Fibroblast of mammary gland (primary cell): Measurements from ENCODE around the gene PRSS8.

Experiments used
- DNase-seq: peaks from one replicate; pipeline ENCODE4 v3.0.0-alpha.2; 2010; ENCODE audit warnings: low read depth
- H3K4me3 ChIP-seq: 2 replicates; pipeline ENCODE4 v1.5.1; 2011; ENCODE audit warnings: low read depth, mild to moderate bottlenecking, low read length, moderate library complexity; ENCODE audit not compliant: control insufficient read depth
- TF ChIP-seq, protein P1 (sequence below): conservative IDR thresholded peaks from 2 replicates; pipeline ENCODE4 v1.5.1; 2011; ENCODE audit warnings: low read depth, low read length, inconsistent platforms; ENCODE audit not compliant: control insufficient read depth, insufficient read depth

PRSS8 gene

DNA sequence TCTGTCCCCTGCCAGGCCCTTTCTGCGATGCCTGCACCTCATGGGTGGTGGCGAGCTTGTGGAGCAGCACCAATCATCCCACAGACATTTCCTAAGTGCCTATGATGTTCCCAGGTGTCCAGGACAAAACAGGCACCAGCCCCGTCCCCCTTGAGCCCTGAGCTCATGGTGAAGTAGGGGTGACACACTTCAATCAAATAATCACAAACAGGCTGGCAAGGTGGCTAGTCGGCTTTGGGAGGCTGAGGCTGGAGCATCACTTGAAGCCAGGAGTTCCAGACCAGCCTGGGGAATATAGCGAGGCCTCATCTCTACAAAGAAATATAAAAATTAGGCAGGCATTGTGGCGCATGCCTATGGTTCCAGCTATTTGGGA lies 748 bp upstream of the PRSS8 start:
- no peak overlapping the region for H3K4me3 ChIP-seq
- TF ChIP-seq, protein P1, sequence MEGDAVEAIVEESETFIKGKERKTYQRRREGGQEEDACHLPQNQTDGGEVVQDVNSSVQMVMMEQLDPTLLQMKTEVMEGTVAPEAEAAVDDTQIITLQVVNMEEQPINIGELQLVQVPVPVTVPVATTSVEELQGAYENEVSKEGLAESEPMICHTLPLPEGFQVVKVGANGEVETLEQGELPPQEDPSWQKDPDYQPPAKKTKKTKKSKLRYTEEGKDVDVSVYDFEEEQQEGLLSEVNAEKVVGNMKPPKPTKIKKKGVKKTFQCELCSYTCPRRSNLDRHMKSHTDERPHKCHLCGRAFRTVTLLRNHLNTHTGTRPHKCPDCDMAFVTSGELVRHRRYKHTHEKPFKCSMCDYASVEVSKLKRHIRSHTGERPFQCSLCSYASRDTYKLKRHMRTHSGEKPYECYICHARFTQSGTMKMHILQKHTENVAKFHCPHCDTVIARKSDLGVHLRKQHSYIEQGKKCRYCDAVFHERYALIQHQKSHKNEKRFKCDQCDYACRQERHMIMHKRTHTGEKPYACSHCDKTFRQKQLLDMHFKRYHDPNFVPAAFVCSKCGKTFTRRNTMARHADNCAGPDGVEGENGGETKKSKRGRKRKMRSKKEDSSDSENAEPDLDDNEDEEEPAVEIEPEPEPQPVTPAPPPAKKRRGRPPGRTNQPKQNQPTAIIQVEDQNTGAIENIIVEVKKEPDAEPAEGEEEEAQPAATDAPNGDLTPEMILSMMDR, result no peak
- DNase-seq, result no peak

DNA sequence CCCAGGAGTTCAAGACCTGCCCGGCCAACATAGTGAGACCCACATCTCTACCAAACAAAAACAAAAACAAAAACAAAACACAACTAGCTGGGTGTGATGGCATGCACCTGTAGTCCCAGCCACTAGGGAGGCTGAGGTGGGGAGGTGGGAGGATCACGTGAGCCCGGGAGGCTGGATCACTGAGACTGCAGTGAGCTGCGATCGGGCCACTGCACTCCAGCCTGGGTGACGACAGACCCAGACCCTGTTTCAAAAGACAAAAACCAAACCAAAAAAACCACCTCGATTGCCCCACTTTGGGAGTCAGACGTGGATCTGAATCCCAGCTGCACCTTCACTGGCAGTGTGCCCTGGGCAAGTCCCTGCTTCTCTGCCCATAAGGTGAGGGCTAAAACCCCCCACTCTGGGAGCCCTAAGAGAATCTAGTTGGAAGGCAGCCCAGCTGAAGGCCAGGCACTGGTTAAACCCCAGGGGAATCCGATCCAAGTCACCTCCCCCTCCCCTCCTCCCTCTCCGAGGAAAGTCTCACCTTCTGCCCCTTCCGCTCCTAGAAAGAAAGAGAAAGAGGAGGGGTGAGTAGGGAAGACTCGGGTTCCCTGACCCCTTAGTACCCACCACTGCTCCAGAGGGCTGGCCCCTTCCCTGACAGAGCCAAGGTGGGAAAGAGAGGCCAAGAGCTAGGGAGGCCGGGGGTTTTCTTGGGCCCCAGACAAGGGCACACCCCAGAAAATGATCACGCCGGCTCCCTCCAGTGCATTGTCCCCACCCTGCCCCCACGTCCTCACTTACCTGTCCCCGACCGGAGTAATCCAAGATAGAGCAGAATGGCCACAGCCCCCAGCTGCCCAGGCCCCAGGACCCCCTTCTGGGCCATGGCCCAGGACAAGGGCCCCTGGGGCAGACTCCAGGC lies 647 bp downstream of the PRSS8 start:
- no peak overlapping the region for H3K4me3 ChIP-seq
- TF ChIP-seq, protein P1, result no peak
- DNase-seq, result no peak

DNA sequence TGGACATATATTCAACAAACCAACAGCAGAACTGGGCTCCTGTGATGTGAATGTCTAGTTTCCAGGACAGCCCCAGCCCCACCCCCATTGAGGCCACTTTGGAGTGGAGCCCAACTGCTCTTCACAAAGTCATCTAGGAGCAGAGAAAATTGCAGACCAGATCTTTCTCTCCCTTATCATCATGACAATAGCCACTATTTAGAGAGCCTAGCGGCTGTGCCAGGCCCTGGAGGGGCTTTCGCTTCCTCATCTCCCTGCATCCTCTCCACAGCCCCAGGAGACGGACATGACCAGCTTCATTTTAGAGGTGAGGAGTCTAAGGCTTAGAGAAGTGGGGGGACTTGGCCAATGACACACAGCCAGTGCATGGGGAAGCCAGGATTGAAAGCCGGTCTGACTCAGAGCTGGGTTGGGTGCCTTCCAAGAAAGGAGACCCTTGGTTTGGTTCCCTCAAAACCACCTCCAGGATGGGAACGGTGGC lies 1.4 kb downstream of the PRSS8 start:
- DNase-seq, result peak; percentile 16
- H3K4me3 ChIP-seq, result no peak overlapping the region
- TF ChIP-seq, protein P1, result no peak

DNA sequence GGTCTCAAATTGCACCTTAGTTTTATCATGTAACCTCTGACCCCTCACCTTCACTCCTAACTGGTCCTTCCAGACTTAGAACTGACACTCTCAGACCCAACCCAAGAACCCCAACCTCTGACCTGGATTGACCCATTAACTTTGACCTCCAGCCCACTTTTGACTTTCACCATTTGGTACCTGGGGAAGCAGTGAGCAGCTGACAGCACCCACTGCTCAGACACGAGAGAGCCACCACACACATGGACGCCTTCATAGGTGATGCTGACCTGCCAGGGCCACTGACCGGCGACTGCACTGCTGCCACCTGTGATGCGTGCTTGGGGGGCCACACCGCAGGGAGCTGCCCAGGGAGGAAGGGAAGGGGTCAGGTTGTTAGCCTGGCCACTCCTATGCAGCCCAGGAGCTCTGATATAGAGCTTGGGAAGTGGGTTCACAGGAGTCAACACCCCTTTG lies 2.5 kb downstream of the PRSS8 start:
- no peak for DNase-seq
- TF ChIP-seq, protein P1, result no peak
- H3K4me3 ChIP-seq, result no peak overlapping the region

DNA sequence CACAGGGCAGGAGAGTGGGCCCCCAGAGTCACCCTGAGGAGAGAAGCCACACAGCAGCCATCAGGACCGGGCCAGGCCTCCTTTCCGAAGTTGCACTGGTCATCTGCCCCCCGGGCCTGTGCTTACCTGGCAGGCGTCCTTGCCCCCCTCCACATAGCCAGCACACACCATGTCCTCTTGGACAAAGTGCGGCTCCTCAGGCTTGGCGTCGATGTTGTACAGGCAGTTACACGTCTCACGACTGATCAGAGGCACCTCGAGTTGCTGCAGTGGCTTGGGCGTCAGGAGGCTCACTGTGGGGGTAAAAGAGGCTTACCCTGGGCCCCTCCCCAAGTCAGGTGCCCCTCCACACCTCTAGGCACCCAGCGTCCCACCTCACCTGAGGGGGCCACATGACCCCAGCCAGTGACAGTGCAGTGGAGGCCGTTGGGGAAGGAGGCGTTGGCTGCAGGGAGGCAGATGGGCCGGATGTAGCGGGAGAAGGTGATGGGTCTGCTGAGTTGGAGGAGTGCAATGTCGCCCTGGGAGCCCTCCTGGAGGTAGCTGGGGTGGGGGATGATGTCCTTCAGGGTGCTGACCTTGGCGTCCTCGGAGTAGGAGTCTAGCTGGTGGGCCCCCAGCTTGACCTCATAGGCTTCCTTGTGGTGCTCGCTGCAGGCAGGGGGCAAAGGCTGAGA lies 3.1 kb downstream of the PRSS8 start:
- DNase-seq, result no peak
- no peak overlapping the region for H3K4me3 ChIP-seq
- TF ChIP-seq, protein P1, result no peak

DNA sequence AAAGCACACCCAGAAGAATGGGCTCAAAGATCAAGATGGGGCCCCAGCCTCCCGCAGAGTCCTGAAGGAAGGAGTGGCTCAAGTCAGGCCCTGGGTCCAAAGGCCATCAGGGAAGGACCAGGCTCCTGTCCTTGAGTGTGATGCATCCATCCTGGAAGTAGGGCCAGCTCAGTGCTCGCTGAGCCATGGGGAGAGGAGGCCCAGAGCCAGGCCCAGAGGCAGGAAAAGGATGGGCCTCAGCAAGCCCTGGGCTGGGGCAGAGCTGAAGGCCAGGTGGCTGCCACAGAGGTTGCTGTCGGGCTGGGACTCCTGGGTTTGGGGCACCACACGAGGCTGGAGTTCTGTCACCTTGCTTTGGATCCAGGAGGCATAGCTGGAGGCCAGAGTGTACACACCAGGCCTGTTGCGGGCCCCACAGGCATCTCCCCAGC lies 3.7 kb downstream of the PRSS8 start:
- no peak for DNase-seq
- TF ChIP-seq, protein P1, result no peak
- no peak overlapping the region for H3K4me3 ChIP-seq
